GM12878 (cell line): ENCODE data around the gene GSK3A.
"Not testable (repeated sequence)": the region's sequence is repeated elsewhere in the genome, so short reads cannot be mapped to it uniquely, and the experiment has no call there.

Experiments used
- CTCF ChIP-seq, 3 experiments: IDR thresholded peaks in 2 of 3; conservative IDR thresholded peaks in 1 of 3; 2 replicates each; pipeline ENCODE4 v1.5.1; 2011; ENCODE audit warnings: low read depth in 3 of 3, low read length in 3 of 3, mild to moderate bottlenecking in 3 of 3, control low read depth in 2 of 3, moderate library complexity in 2 of 3, inconsistent platforms in 1 of 3, mixed read lengths in 1 of 3; ENCODE audit not compliant: control insufficient read depth in 2 of 3, insufficient read depth in 1 of 3; ENCODE audit errors: extremely low read depth in 1 of 3
- E2F4 ChIP-seq: IDR thresholded peaks from 2 replicates; pipeline ENCODE4 v1.6.1; 2012; ENCODE audit warnings: low read depth, low read length, improper control_type of control experiment
- E2F8 ChIP-seq: fragments of 450-650 bp; IDR thresholded peaks from 2 replicates; pipeline ENCODE4 v1.6.1; 2018; ENCODE audit warnings: mild to moderate bottlenecking, low read depth, moderate library complexity; ENCODE audit not compliant: partially characterized antibody
- NR2C2 ChIP-seq: IDR thresholded peaks from 2 replicates; pipeline ENCODE4 v1.6.1; 2011; ENCODE audit warnings: borderline replicate concordance, low read depth; ENCODE audit not compliant: control insufficient read depth, insufficient read length
- PBX3 ChIP-seq: IDR thresholded peaks from 2 replicates; pipeline ENCODE4 v1.6.1; 2011; ENCODE audit warnings: mild to moderate bottlenecking, low read depth, low read length, moderate library complexity; ENCODE audit not compliant: insufficient replicate concordance
- POLR2A ChIP-seq: IDR thresholded peaks from 2 replicates; pipeline ENCODE4 v1.6.1; 2011; ENCODE audit warnings: low read depth, mild to moderate bottlenecking, low read length
- POLR2AphosphoS5 ChIP-seq: IDR thresholded peaks from 2 replicates; pipeline ENCODE4 v1.6.1; 2011; ENCODE audit warnings: mild to moderate bottlenecking, low read length, inconsistent platforms
- SIX5 ChIP-seq: IDR thresholded peaks from 2 replicates; pipeline ENCODE4 v1.6.1; 2011; ENCODE audit warnings: mild to moderate bottlenecking, low read depth, low read length, moderate library complexity; ENCODE audit not compliant: severe bottlenecking
- TCF3 ChIP-seq: IDR thresholded peaks from 2 replicates; pipeline ENCODE4 v1.6.1; 2012; ENCODE audit warnings: low read depth, mild to moderate bottlenecking, low read length, borderline replicate concordance; ENCODE audit not compliant: insufficient read depth
- ZNF24 ChIP-seq: fragments of 450-650 bp; IDR thresholded peaks from 2 replicates; pipeline ENCODE4 v1.6.1; 2017; ENCODE audit warnings: antibody characterized with exemption, mild to moderate bottlenecking

GRCh38 chr19:42266105-42266504 lies 23.7 kb upstream of the GSK3A start:
- TF ChIP-seq CTCF (IDR thresholded peaks at IDR 0.05 in 2 of 3, conservative IDR thresholded peaks at IDR 0.05 in 1 of 3; ENCODE audit: control insufficient read depth in 2 of 3, extremely low read depth in 1 of 3, insufficient read depth in 1 of 3, low read depth in 3 of 3, low read length in 3 of 3); TCF3; E2F4; ZNF24; SIX5; POLR2A; E2F8; NR2C2; PBX3; POLR2AphosphoS5: not testable (repeated sequence)
